Calu3 (cell line): ENCODE measurements around the gene TLCD3A. TPM values are rescaled to one million over a fixed set of nuclear protein-coding genes. Genes with fewer than 3 reads are reported as not detected.
"Not testable (repeated sequence)": the region's sequence is repeated elsewhere in the genome, so short reads cannot be mapped to it uniquely, and the experiment has no call there.

ENCODE experiments used
- BruUV-seq: library from RNA; stranded (reverse); fragments of 400-500 nt; replicated peaks from 2 replicates; lab custom pipeline; 2021; lab: Mats Ljungman, UMichigan
- CTCF ChIA-PET: fragments of 300-600 bp; sonication (Branson Sonifier 250); formaldehyde crosslinking; loops from one replicate; lab custom pipeline; 2022; ENCODE audit warnings: antibody characterized with exemption; lab: Charles Lee
- DNase-seq: peaks from one replicate; pipeline ENCODE4 v3.0.0; 2022
- H3K27ac Mint-ChIP-seq: one replicate; pipeline ENCODE4 v1.8.0; 2022; ENCODE audit warnings: mixed read lengths; ENCODE audit not compliant: unreplicated experiment
- H3K27me3 Mint-ChIP-seq: one replicate; pipeline ENCODE4 v1.8.0; 2022; ENCODE audit warnings: mixed read lengths; ENCODE audit not compliant: unreplicated experiment
- H3K36me3 Mint-ChIP-seq: one replicate; pipeline ENCODE4 v1.8.0; 2022; ENCODE audit warnings: mild to moderate bottlenecking, moderate library complexity, mixed read lengths; ENCODE audit not compliant: insufficient read depth, unreplicated experiment
- H3K4me1 Mint-ChIP-seq: one replicate; pipeline ENCODE4 v1.8.0; 2022; ENCODE audit warnings: mild to moderate bottlenecking, low read depth, mixed read lengths; ENCODE audit not compliant: unreplicated experiment
- H3K4me3 Mint-ChIP-seq: one replicate; pipeline ENCODE4 v1.8.0; 2022; ENCODE audit warnings: mild to moderate bottlenecking, low read depth, moderate library complexity, mixed read lengths; ENCODE audit not compliant: unreplicated experiment
- H3K9me3 Mint-ChIP-seq: one replicate; pipeline ENCODE4 v1.8.0; 2022; ENCODE audit warnings: low read depth, mixed read lengths; ENCODE audit not compliant: unreplicated experiment
- CTCF ChIP-seq: fragments of 200-600 bp; IDR thresholded peaks from one replicate; pipeline ENCODE4 v1.8.0; 2022; ENCODE audit warnings: antibody characterized with exemption; ENCODE audit not compliant: unreplicated experiment
- intact Hi-C: fragments of 100-400 bp; cut with micrococcal nuclease; formaldehyde crosslinking; loops from one replicate; pipeline ENCODE4 v1.10.0; 2022; ENCODE audit not compliant: unreplicated experiment
- total RNA-seq: library from RNA; stranded (reverse); gene quantifications from 2 replicates; pipeline ENCODE4 v1.2.3, GENCODE V29; 2022

The TLCD3A gene
- total RNA-seq, 1 experiment from 2014 or later: 20.3 TPM

- H3K9me3 Mint-ChIP-seq, intact Hi-C loops, H3K27ac Mint-ChIP-seq, DNase-seq, H3K4me3 Mint-ChIP-seq, BruUV-seq, H3K27me3 Mint-ChIP-seq, H3K4me1 Mint-ChIP-seq: not testable (repeated sequence)
- peaks cover 25% of the 10 kb centered on the region for H3K36me3 Mint-ChIP-seq
- CTCF ChIA-PET: interaction anchor here (1.2 kb wide), 1 partner anchor 10 kb away, joined by 3 read pairs; no protein-coding TSS in a partner anchor
Measured at GRCh38 chr17:756010-756567, 23.7 kb downstream of the TLCD3A start.

- Mint-ChIP-seq H3K4me1 (no peaks in the 10 kb centered on the region), H3K4me3 (no peak overlapping the region), H3K36me3 (peaks cover 1% of the 10 kb centered on the region), H3K27me3 (no peaks in the 10 kb centered on the region), H3K9me3 (no peaks in the 10 kb centered on the region), H3K27ac (no peak overlapping the region)
- no TSS peak for BruUV-seq
- intact Hi-C loops: no loop called here
- CTCF ChIA-PET: no interaction called here
- no peak for TF ChIP-seq CTCF
- no peak for DNase-seq
Measured at GRCh38 chr17:759964-760363, 27.6 kb downstream of the TLCD3A start.

GRCh38 chr17:760371-760770 lies 28.0 kb downstream of the TLCD3A start:
- BruUV-seq: no TSS peak
- peaks cover 5% of the 10 kb centered on the region for H3K36me3 Mint-ChIP-seq
- TF ChIP-seq CTCF: no peak
- DNase-seq: no peak
- no peak overlapping the region for H3K27ac Mint-ChIP-seq
- H3K4me3 Mint-ChIP-seq: no peak overlapping the region
- CTCF ChIA-PET: interaction anchor here (0.6 kb wide), 1 partner anchor 62 kb away, joined by 4 read pairs; no protein-coding TSS in a partner anchor
- no peaks in the 10 kb centered on the region for H3K27me3 Mint-ChIP-seq
- intact Hi-C loops: no loop called here
- H3K4me1 Mint-ChIP-seq: no peaks in the 10 kb centered on the region
- no peaks in the 10 kb centered on the region for H3K9me3 Mint-ChIP-seq

- BruUV-seq: no TSS peak
- no peak overlapping the region for H3K4me3 Mint-ChIP-seq
- DNase-seq: no peak
- H3K4me1 Mint-ChIP-seq: no peaks in the 10 kb centered on the region
- no peaks in the 10 kb centered on the region for H3K9me3 Mint-ChIP-seq
- intact Hi-C loops: no loop called here
- H3K27ac Mint-ChIP-seq: no peak overlapping the region
- TF ChIP-seq CTCF: no peak
- peaks cover 28% of the 10 kb centered on the region for H3K36me3 Mint-ChIP-seq
- CTCF ChIA-PET: interaction anchor here (0.9 kb wide), 1 partner anchor 12 kb away, joined by 3 read pairs; no protein-coding TSS in a partner anchor
- no peaks in the 10 kb centered on the region for H3K27me3 Mint-ChIP-seq
Measured at GRCh38 chr17:767076-767475, 34.7 kb downstream of the TLCD3A start.

GRCh38 chr17:773016-773415 lies 40.6 kb downstream of the TLCD3A start:
- intact Hi-C loops: no loop called here
- no TSS peak for BruUV-seq
- Mint-ChIP-seq H3K4me3 (no peak overlapping the region), H3K4me1 (no peaks in the 10 kb centered on the region), H3K36me3 (peaks cover 40% of the 10 kb centered on the region), H3K27me3 (no peaks in the 10 kb centered on the region), H3K27ac (no peak overlapping the region), H3K9me3 (no peaks in the 10 kb centered on the region)
- no peak for TF ChIP-seq CTCF
- CTCF ChIA-PET: no interaction called here
- DNase-seq: no peak
